LNCaP clone FGC (cell line): ENCODE results near the gene TNC.

Experiments
- DNase-seq: peaks from one replicate; pipeline ENCODE4 v3.0.0-alpha.2; 2011; ENCODE audit warnings: low read depth
- H3K4me3 ChIP-seq: 2 replicates; pipeline ENCODE4 v1.5.1; 2011; ENCODE audit warnings: mild to moderate bottlenecking, low read depth, low read length, control low read depth
- TF ChIP-seq, protein P1 (sequence below): IDR thresholded peaks from 2 replicates; pipeline ENCODE4 v1.5.1; 2012; ENCODE audit warnings: mild to moderate bottlenecking; ENCODE audit not compliant: control insufficient read depth, insufficient read depth; ENCODE audit errors: extremely low read depth

TNC gene

DNA sequence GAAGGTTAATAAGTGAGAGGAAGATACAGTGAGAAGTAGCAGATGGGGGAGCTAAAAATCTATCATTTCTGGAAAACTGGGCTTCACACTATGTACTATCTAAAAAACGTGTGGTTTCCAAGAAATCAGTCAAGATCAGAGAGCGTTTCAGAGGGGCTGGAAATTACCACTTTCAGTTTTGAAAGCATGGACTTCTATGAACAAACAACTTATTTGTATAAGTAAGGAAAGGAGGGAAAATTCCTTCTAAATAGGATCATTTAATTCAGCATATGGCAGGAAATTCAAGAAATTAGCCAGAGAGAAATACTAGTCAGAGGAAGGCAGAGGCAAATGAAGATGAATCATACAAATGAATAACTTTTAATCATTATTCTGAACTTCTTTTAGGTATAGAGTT, 11.3 kb downstream of the TNC start:
- no peak for DNase-seq
- H3K4me3 ChIP-seq, result no peak overlapping the region
- TF ChIP-seq, protein P1, sequence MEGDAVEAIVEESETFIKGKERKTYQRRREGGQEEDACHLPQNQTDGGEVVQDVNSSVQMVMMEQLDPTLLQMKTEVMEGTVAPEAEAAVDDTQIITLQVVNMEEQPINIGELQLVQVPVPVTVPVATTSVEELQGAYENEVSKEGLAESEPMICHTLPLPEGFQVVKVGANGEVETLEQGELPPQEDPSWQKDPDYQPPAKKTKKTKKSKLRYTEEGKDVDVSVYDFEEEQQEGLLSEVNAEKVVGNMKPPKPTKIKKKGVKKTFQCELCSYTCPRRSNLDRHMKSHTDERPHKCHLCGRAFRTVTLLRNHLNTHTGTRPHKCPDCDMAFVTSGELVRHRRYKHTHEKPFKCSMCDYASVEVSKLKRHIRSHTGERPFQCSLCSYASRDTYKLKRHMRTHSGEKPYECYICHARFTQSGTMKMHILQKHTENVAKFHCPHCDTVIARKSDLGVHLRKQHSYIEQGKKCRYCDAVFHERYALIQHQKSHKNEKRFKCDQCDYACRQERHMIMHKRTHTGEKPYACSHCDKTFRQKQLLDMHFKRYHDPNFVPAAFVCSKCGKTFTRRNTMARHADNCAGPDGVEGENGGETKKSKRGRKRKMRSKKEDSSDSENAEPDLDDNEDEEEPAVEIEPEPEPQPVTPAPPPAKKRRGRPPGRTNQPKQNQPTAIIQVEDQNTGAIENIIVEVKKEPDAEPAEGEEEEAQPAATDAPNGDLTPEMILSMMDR, result no peak

DNA sequence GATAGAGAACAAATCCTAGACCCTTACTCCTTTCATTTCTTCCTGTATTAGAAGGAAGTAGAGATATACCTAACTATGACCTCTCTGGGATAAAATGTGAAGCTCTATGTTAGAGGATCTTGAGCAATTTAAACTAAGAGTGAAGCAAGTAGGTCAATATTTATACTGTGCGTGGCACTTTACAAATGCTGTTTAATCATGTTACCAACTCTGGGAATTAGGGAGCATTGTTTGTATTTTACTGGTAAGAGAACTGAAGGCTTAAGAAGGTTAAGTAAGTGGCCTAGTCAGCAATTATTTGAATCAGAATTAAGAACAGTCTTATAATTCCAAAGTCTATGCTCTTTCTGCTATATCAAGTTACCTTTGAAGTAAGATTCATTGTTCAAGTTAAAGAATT, 12.0 kb downstream of the TNC start:
- H3K4me3 ChIP-seq, result no peak overlapping the region
- peak; percentile 66 for DNase-seq
- TF ChIP-seq, protein P1, result no peak

DNA sequence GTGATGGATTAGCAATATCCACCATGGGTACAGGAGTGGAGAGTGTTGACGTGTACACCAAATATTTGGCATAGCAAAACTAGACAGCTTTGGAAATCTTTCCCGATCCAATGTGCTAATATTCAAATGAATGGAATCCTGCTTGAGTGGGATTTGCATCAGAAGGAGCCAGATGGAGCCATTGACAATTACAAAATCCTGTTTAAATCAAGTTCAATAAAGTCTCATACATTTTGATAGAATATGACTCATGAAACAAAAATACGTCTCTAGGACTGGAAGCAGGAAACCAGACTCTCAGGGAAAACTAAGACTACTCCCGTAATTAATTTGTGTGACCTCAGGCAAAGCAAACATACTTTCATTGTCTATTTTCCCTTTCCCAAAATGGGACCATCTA, 13.0 kb downstream of the TNC start:
- TF ChIP-seq, protein P1, result no peak
- no peak overlapping the region for H3K4me3 ChIP-seq
- no peak for DNase-seq

DNA sequence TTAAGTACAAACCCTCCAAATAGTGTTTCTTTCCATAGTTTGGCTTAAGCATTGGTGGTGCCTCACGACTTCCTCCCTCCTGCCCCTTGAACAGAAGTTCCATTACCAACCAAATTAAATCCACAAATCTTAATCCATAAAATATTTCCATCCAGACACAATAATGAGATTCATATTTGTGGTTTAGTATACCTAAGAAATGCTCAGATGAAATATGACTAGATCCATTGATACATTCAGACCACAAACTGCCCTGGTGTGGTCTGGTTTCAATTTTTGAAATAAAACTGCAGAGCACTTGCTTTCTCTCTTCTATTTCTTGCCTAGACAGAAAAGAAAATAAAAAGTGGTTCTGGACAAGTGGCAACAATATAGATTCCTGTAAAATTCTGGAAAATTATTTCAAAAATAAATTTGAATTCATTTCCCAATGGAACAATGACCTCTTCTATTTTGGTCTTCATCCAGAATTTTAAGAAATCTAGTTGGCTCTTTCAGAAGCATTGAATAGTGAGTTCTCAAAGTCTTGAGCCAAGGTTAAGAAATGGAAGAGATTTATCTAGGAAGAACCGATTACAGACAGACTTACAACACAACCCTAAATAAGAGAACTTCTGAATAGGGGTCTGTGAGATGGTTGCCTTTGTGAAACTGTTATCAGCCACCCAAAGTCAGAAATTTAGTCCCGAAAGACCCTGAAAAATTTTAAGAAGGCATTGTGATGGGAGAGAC, 14.0 kb downstream of the TNC start:
- no peak overlapping the region for H3K4me3 ChIP-seq
- TF ChIP-seq, protein P1, result no peak
- no peak for DNase-seq

DNA sequence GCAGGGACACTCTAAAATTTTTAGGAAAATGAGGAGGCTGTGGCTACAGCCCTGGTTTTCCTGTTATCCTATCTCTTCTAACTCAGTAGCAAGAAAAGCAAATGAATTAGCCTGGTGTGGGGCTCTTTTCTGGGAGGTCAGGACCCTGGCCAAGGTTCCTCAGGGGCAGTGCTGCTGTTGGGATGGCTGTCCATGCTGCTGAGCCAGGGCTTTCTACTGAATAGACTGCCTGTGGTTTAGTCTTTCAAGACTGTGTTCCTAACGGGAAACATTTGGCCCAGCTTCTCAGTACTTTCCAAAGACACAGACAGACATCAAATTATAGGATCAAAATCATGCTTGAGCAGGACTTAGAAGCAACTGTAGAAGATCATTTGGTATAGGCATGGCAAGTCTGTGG, 18.1 kb downstream of the TNC start:
- DNase-seq, result no peak
- TF ChIP-seq, protein P1, result no peak
- no peak overlapping the region for H3K4me3 ChIP-seq

DNA sequence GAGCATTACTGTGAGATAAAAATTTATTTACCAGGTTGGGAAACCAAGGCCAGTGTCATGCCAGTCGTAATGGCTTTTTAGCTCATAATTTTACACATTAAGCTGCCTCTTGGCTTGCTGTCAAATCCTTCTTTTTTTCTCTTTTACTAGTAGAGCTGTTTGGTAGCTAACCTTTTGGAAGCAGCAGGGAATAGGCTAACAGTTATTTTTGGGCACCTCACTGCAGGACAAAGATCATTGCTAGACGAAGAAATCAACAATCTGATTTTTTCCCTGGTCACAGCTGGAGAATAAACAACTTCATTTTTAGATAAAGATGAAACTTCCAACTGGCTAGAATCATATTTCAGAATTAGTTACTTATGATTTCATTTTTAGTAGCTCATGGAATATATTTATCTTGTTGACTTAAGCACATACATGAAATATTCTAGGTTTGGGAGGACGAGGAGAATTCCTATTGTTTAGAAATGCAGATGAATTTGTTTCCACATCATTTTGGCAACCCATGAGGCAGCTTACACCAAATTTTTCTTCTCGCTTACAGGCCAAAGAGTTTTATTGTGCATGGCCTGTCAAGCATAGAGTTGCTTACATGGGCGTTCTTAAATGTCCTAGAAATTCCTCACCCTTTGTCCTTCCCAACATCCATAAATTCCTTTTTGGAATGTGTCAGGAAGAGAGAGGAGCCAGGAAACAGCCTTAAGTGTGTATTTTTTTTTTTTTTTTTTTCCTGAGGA, 19.6 kb downstream of the TNC start:
- TF ChIP-seq, protein P1, result no peak
- DNase-seq, result no peak
- H3K4me3 ChIP-seq, result no peak overlapping the region
